HT1080 (cell line): ENCODE results near the gene C16orf82. TPM values are rescaled to one million over a fixed set of nuclear protein-coding genes. Genes with fewer than 3 reads are reported as not detected.

Source experiments
- total RNA-seq: library from RNA; depleted of rRNA; stranded (reverse); fragments of >200 nt; shearing (Covaris generic); gene quantifications from 2 replicates; pipeline ENCODE4 v1.2.3, GENCODE V29; 2014; rRNA removed

The C16orf82 gene
- total RNA-seq, 1 experiment from 2014 or later, result not detected

Other genes with a start within 250 kb of the C16orf82 start
- gene KDM8, start 136.6 kb downstream of the C16orf82 start, total RNA-seq, result 4.7 and 6.0 TPM in 2 replicates
- 68.3 and 73.3 TPM in 2 replicates for gene NSMCE1, start 201.8 kb downstream of the C16orf82 start, total RNA-seq
- 21.0 and 21.8 TPM in 2 replicates for gene IL4R, start 247.0 kb downstream of the C16orf82 start, total RNA-seq